Activated naive CD4-positive, alpha-beta T cell treated with anti-CD3 and anti-CD28 coated beads for 36 hours (primary cell): Measurements from ENCODE around the gene UNC79. TPM values are rescaled to one million over a fixed set of nuclear protein-coding genes. Genes with fewer than 3 reads are reported as not detected.

ENCODE experiments used
- CTCF ChIA-PET: fragments of 350-600 bp; sonication (Branson Sonifier 250); formaldehyde crosslinking; loops from one replicate; lab custom pipeline; 2021; ENCODE audit warnings: antibody characterized with exemption; lab: Charles Lee
- DNase-seq: peaks from one replicate; pipeline ENCODE4 v3.0.0-alpha.2; 2020
- H3K27ac Mint-ChIP-seq: one replicate; pipeline ENCODE4 v1.8.0; 2021; ENCODE audit warnings: mild to moderate bottlenecking, mixed read lengths
- H3K27me3 Mint-ChIP-seq: one replicate; pipeline ENCODE4 v1.8.0; 2021; ENCODE audit warnings: low read depth, mixed read lengths
- H3K36me3 Mint-ChIP-seq: one replicate; pipeline ENCODE4 v1.8.0; 2021; ENCODE audit warnings: low read depth, mixed read lengths
- H3K4me1 Mint-ChIP-seq: one replicate; pipeline ENCODE4 v1.8.0; 2021; ENCODE audit warnings: low read depth, mixed read lengths
- H3K4me3 Mint-ChIP-seq: one replicate; pipeline ENCODE4 v1.8.0; 2021; ENCODE audit warnings: mild to moderate bottlenecking, moderate library complexity, mixed read lengths
- H3K9me3 Mint-ChIP-seq: one replicate; pipeline ENCODE4 v1.8.0; 2021; ENCODE audit warnings: mixed read lengths
- intact Hi-C: fragments of 100-400 bp; cut with micrococcal nuclease; formaldehyde crosslinking; loops from one replicate; pipeline ENCODE4 v1.15.1; 2023
- total RNA-seq, 2 experiments: library from RNA; stranded (reverse); gene quantifications; one replicate each; pipeline ENCODE4 v1.2.3, GENCODE V29; 2021

UNC79 gene
- total RNA-seq, 2 experiments from 2014 or later: 0.02 to 0.07 TPM

GRCh38 chr14:93716746-93717667, 286.3 kb downstream of the UNC79 start:
- no peaks in the 10 kb centered on the region for H3K4me1 Mint-ChIP-seq

GRCh38 chr14:93717668-93718320, 287.1 kb downstream of the UNC79 start:
- Mint-ChIP-seq H3K4me3 (no peak overlapping the region), H3K27ac (no peak overlapping the region), H3K4me1 (no peaks in the 10 kb centered on the region), H3K36me3 (no peaks in the 10 kb centered on the region), H3K9me3 (peaks cover 4% of the 10 kb centered on the region), H3K27me3 (no peaks in the 10 kb centered on the region)
- CTCF ChIA-PET: interaction anchor here (0.6 kb wide), 1 partner anchor 578 kb away, joined by 4 read pairs; no protein-coding TSS in a partner anchor
- intact Hi-C loops: no loop called here
- DNase-seq: no peak

More at GRCh38 chr14:93716746-93717667, 286.3 kb downstream of the UNC79 start:
- intact Hi-C loops: no loop called here
- no peak overlapping the region for H3K4me3 Mint-ChIP-seq
- H3K27me3 Mint-ChIP-seq: no peaks in the 10 kb centered on the region
- H3K27ac Mint-ChIP-seq: no peak overlapping the region
- DNase-seq: no peak
- CTCF ChIA-PET: interaction anchor here (0.6 kb wide), 2 partner anchors 12 to 577 kb away, joined by 3 to 4 read pairs; no protein-coding TSS in a partner anchor
- no peaks in the 10 kb centered on the region for H3K9me3 Mint-ChIP-seq
- no peaks in the 10 kb centered on the region for H3K36me3 Mint-ChIP-seq

GRCh38 chr14:93719256-93719655, 288.5 kb downstream of the UNC79 start:
- intact Hi-C loops: no loop called here
- H3K4me3 Mint-ChIP-seq: no peak overlapping the region
- H3K36me3 Mint-ChIP-seq: no peaks in the 10 kb centered on the region
- no peak overlapping the region for H3K27ac Mint-ChIP-seq
- no peak for DNase-seq
- no peaks in the 10 kb centered on the region for H3K4me1 Mint-ChIP-seq
- H3K27me3 Mint-ChIP-seq: no peaks in the 10 kb centered on the region
- H3K9me3 Mint-ChIP-seq: peaks cover 4% of the 10 kb centered on the region
- CTCF ChIA-PET: no interaction called here

GRCh38 chr14:93720076-93720815, 289.5 kb downstream of the UNC79 start:
- Mint-ChIP-seq H3K4me1 (no peaks in the 10 kb centered on the region), H3K27ac (no peak overlapping the region), H3K27me3 (no peaks in the 10 kb centered on the region), H3K36me3 (no peaks in the 10 kb centered on the region), H3K9me3 (peaks cover 4% of the 10 kb centered on the region), H3K4me3 (no peak overlapping the region)
- CTCF ChIA-PET: no interaction called here
- no peak for DNase-seq
- intact Hi-C loops: no loop called here

- CTCF ChIA-PET: no interaction called here
- DNase-seq: no peak
- no peaks in the 10 kb centered on the region for H3K27me3 Mint-ChIP-seq
- H3K4me1 Mint-ChIP-seq: no peaks in the 10 kb centered on the region
- H3K9me3 Mint-ChIP-seq: peaks cover 4% of the 10 kb centered on the region
- no peak overlapping the region for H3K4me3 Mint-ChIP-seq
- no peaks in the 10 kb centered on the region for H3K36me3 Mint-ChIP-seq
- H3K27ac Mint-ChIP-seq: no peak overlapping the region
- intact Hi-C loops: no loop called here
Measured at GRCh38 chr14:93720981-93721483, 290.3 kb downstream of the UNC79 start.

GRCh38 chr14:93723001-93723400, 292.3 kb downstream of the UNC79 start:
- no peaks in the 10 kb centered on the region for H3K36me3 Mint-ChIP-seq
- no peaks in the 10 kb centered on the region for H3K27me3 Mint-ChIP-seq
- no peak overlapping the region for H3K27ac Mint-ChIP-seq
- no peaks in the 10 kb centered on the region for H3K4me1 Mint-ChIP-seq
- no peak overlapping the region for H3K4me3 Mint-ChIP-seq
- CTCF ChIA-PET: interaction anchor here (1.8 kb wide), 1 partner anchor 50 kb away, joined by 4 read pairs; no protein-coding TSS in a partner anchor
- peaks cover 4% of the 10 kb centered on the region for H3K9me3 Mint-ChIP-seq
- no peak for DNase-seq
- intact Hi-C loops: no loop called here

GRCh38 chr14:93725002-93725582, 294.4 kb downstream of the UNC79 start:
- H3K4me3 Mint-ChIP-seq: no peak overlapping the region
- H3K27ac Mint-ChIP-seq: no peak overlapping the region
- H3K9me3 Mint-ChIP-seq: peaks cover 4% of the 10 kb centered on the region
- CTCF ChIA-PET: no interaction called here
- DNase-seq: no peak
- H3K36me3 Mint-ChIP-seq: no peaks in the 10 kb centered on the region
- no peaks in the 10 kb centered on the region for H3K4me1 Mint-ChIP-seq
- intact Hi-C loops: no loop called here
- no peaks in the 10 kb centered on the region for H3K27me3 Mint-ChIP-seq

GRCh38 chr14:93725993-93726392, 295.3 kb downstream of the UNC79 start:
- peaks cover 4% of the 10 kb centered on the region for H3K9me3 Mint-ChIP-seq
- intact Hi-C loops: no loop called here
- no peaks in the 10 kb centered on the region for H3K4me1 Mint-ChIP-seq
- H3K4me3 Mint-ChIP-seq: no peak overlapping the region
- CTCF ChIA-PET: no interaction called here
- H3K27me3 Mint-ChIP-seq: no peaks in the 10 kb centered on the region
- H3K36me3 Mint-ChIP-seq: no peaks in the 10 kb centered on the region
- no peak overlapping the region for H3K27ac Mint-ChIP-seq
- DNase-seq: no peak

- Mint-ChIP-seq H3K4me1 (no peaks in the 10 kb centered on the region), H3K4me3 (no peak overlapping the region), H3K27me3 (no peaks in the 10 kb centered on the region), H3K27ac (no peak overlapping the region), H3K36me3 (no peaks in the 10 kb centered on the region), H3K9me3 (peaks cover 4% of the 10 kb centered on the region)
- CTCF ChIA-PET: no interaction called here
- no peak for DNase-seq
- intact Hi-C loops: no loop called here
Measured at GRCh38 chr14:93727039-93727740, 296.5 kb downstream of the UNC79 start.

- intact Hi-C loops: no loop called here
- DNase-seq: no peak
- Mint-ChIP-seq H3K4me1 (no peaks in the 10 kb centered on the region), H3K9me3 (no peaks in the 10 kb centered on the region), H3K4me3 (no peak overlapping the region), H3K27ac (no peak overlapping the region), H3K36me3 (no peaks in the 10 kb centered on the region), H3K27me3 (peaks cover 3% of the 10 kb centered on the region)
- CTCF ChIA-PET: no interaction called here
Measured at GRCh38 chr14:93727917-93728650, 297.3 kb downstream of the UNC79 start.

- Mint-ChIP-seq H3K4me3 (no peak overlapping the region), H3K4me1 (no peaks in the 10 kb centered on the region), H3K36me3 (no peaks in the 10 kb centered on the region), H3K9me3 (no peaks in the 10 kb centered on the region), H3K27me3 (peaks cover 3% of the 10 kb centered on the region), H3K27ac (no peak overlapping the region)
- intact Hi-C loops: no loop called here
- CTCF ChIA-PET: no interaction called here
- no peak for DNase-seq
Measured at GRCh38 chr14:93728651-93729016, 297.9 kb downstream of the UNC79 start.
